Natural killer cell treated with Interleukin-12 subunit alpha and Interleukin-12 subunit beta and Interleukin-15 and Interleukin-18, amount 100 ng/mL, for 72 hours (primary cell): ENCODE data around the gene FBXL13. TPM values are rescaled to one million over a fixed set of nuclear protein-coding genes. Genes with fewer than 3 reads are reported as not detected.

Experiments used
- ATAC-seq, 2 donors: fragments of 150-1000 bp; cut with Tn5 transposase in 1 of 2; sonication (Bioruptor Pico), chemical (Tn5 transposase) in 1 of 2; 2 replicates each; pipeline ENCODE4 v1.10.0; 2021
- DNase-seq: peaks from one replicate; pipeline ENCODE4 v3.0.0; 2022; ENCODE audit warnings: low spot score
- H3K27ac Mint-ChIP-seq, 2 donors: 1 replicate in 1 of 2; 2 replicates in 1 of 2; pipeline ENCODE4 v1.8.0; 2022; ENCODE audit warnings: mixed read lengths in 2 of 2, mild to moderate bottlenecking in 1 of 2, moderate library complexity in 1 of 2
- H3K27me3 Mint-ChIP-seq, 2 donors: 1 replicate in 1 of 2; 2 replicates in 1 of 2; pipeline ENCODE4 v1.8.0; 2022; ENCODE audit warnings: mixed read lengths in 2 of 2
- H3K36me3 Mint-ChIP-seq: one replicate; pipeline ENCODE4 v1.8.0; 2022; ENCODE audit warnings: mixed read lengths
- H3K4me1 Mint-ChIP-seq, 2 donors: 1 replicate in 1 of 2; 2 replicates in 1 of 2; pipeline ENCODE4 v1.8.0; 2022; ENCODE audit warnings: low read depth in 2 of 2, mixed read lengths in 2 of 2, mild to moderate bottlenecking in 1 of 2
- H3K4me3 Mint-ChIP-seq: one replicate; pipeline ENCODE4 v1.8.0; 2022; ENCODE audit warnings: mixed read lengths
- H3K9me3 Mint-ChIP-seq: 2 replicates; pipeline ENCODE4 v1.8.0; 2022; ENCODE audit warnings: mixed read lengths
- total RNA-seq, 2 donors: library from RNA; stranded (reverse); gene quantifications; one replicate each; pipeline ENCODE4 v1.2.3, GENCODE V29; 2022

The FBXL13 gene
- total RNA-seq, 2 donors from 2014 or later, result 0.43 to 0.86 TPM

GRCh38 chr7:102992938-102993717 lies 81.5 kb downstream of the FBXL13 start:
- no peaks in the 10 kb centered on the region for H3K4me1 Mint-ChIP-seq

GRCh38 chr7:102992509-102992937 lies 82.1 kb downstream of the FBXL13 start:
- no peaks in the 10 kb centered on the region for H3K36me3 Mint-ChIP-seq
- no peaks in the 10 kb centered on the region for H3K4me1 Mint-ChIP-seq
- DNase-seq (no peak), ATAC-seq (no peak)
- no peak overlapping the region for H3K4me3 Mint-ChIP-seq
- H3K9me3 Mint-ChIP-seq, result no peaks in the 10 kb centered on the region
- H3K27ac Mint-ChIP-seq, result no peak overlapping the region
- peaks cover 1 to 9% of the 10 kb centered on the region in 2 donors for H3K27me3 Mint-ChIP-seq

More at GRCh38 chr7:102992938-102993717, 81.5 kb downstream of the FBXL13 start:
- H3K9me3 Mint-ChIP-seq, result no peaks in the 10 kb centered on the region
- no peaks in the 10 kb centered on the region for H3K36me3 Mint-ChIP-seq
- ATAC-seq (no peak), DNase-seq (no peak)
- peaks cover 2 to 3% of the 10 kb centered on the region in 2 donors for H3K27me3 Mint-ChIP-seq
- H3K4me3 Mint-ChIP-seq, result no peak overlapping the region
- no peak overlapping the region for H3K27ac Mint-ChIP-seq

GRCh38 chr7:102991540-102992214 lies 82.9 kb downstream of the FBXL13 start:
- ATAC-seq (no peak), DNase-seq (no peak)
- H3K27me3 Mint-ChIP-seq, result peaks cover 0 to 10% of the 10 kb centered on the region in 2 donors
- H3K36me3 Mint-ChIP-seq, result no peaks in the 10 kb centered on the region
- H3K27ac Mint-ChIP-seq, result no peak overlapping the region
- H3K9me3 Mint-ChIP-seq, result no peaks in the 10 kb centered on the region
- no peak overlapping the region for H3K4me3 Mint-ChIP-seq
- no peaks in the 10 kb centered on the region for H3K4me1 Mint-ChIP-seq

GRCh38 chr7:102991077-102991539 lies 83.5 kb downstream of the FBXL13 start:
- no peaks in the 10 kb centered on the region for H3K36me3 Mint-ChIP-seq
- no peak for DNase-seq
- H3K27me3 Mint-ChIP-seq, result peaks cover 0 to 10% of the 10 kb centered on the region in 2 donors
- H3K9me3 Mint-ChIP-seq, result no peaks in the 10 kb centered on the region
- H3K4me1 Mint-ChIP-seq, result no peaks in the 10 kb centered on the region
- H3K27ac Mint-ChIP-seq, result no peak overlapping the region
- ATAC-seq, result no peak
- H3K4me3 Mint-ChIP-seq, result no peak overlapping the region

GRCh38 chr7:102990642-102991041 lies 84.0 kb downstream of the FBXL13 start:
- Mint-ChIP-seq H3K27me3 (peaks cover 0 to 10% of the 10 kb centered on the region in 2 donors), H3K4me1 (no peaks in the 10 kb centered on the region), H3K9me3 (no peaks in the 10 kb centered on the region), H3K27ac (no peak overlapping the region), H3K4me3 (no peak overlapping the region), H3K36me3 (no peaks in the 10 kb centered on the region)
- no peak for DNase-seq
- no peak for ATAC-seq

GRCh38 chr7:102988631-102989560 lies 85.7 kb downstream of the FBXL13 start:
- ATAC-seq, result no peak
- Mint-ChIP-seq H3K36me3 (no peaks in the 10 kb centered on the region), H3K27ac (no peak overlapping the region), H3K9me3 (no peaks in the 10 kb centered on the region), H3K27me3 (peaks cover 0 to 10% of the 10 kb centered on the region in 2 donors), H3K4me3 (no peak overlapping the region), H3K4me1 (no peaks in the 10 kb centered on the region)
- DNase-seq, result no peak

GRCh38 chr7:102988088-102988487 lies 86.5 kb downstream of the FBXL13 start:
- no peak for ATAC-seq
- no peaks in the 10 kb centered on the region for H3K4me1 Mint-ChIP-seq
- no peak overlapping the region for H3K27ac Mint-ChIP-seq
- H3K27me3 Mint-ChIP-seq, result peaks cover 0 to 10% of the 10 kb centered on the region in 2 donors
- H3K36me3 Mint-ChIP-seq, result no peaks in the 10 kb centered on the region
- no peaks in the 10 kb centered on the region for H3K9me3 Mint-ChIP-seq
- DNase-seq, result no peak
- no peak overlapping the region for H3K4me3 Mint-ChIP-seq

- Mint-ChIP-seq H3K27me3 (peaks cover 0 to 10% of the 10 kb centered on the region in 2 donors), H3K9me3 (no peaks in the 10 kb centered on the region), H3K4me1 (no peaks in the 10 kb centered on the region), H3K27ac (no peak overlapping the region), H3K36me3 (no peaks in the 10 kb centered on the region), H3K4me3 (no peak overlapping the region)
- DNase-seq (no peak), ATAC-seq (no peak)
Measured at GRCh38 chr7:102985176-102985783, 89.3 kb downstream of the FBXL13 start.

- Mint-ChIP-seq H3K27me3 (peaks cover 0 to 10% of the 10 kb centered on the region in 2 donors), H3K9me3 (no peaks in the 10 kb centered on the region), H3K4me1 (no peaks in the 10 kb centered on the region), H3K36me3 (no peaks in the 10 kb centered on the region), H3K27ac (no peak overlapping the region), H3K4me3 (no peak overlapping the region)
- ATAC-seq (no peak), DNase-seq (no peak)
Measured at GRCh38 chr7:102983602-102984001, 91.0 kb downstream of the FBXL13 start.

- Mint-ChIP-seq H3K4me1 (no peaks in the 10 kb centered on the region), H3K9me3 (no peaks in the 10 kb centered on the region), H3K27ac (no peak overlapping the region), H3K36me3 (no peaks in the 10 kb centered on the region), H3K4me3 (no peak overlapping the region), H3K27me3 (no peaks in the 10 kb centered on the region)
- ATAC-seq (no peak), DNase-seq (no peak)
Measured at GRCh38 chr7:102982235-102982634, 92.4 kb downstream of the FBXL13 start.

- peaks cover 0 to 7% of the 10 kb centered on the region in 2 donors for H3K27me3 Mint-ChIP-seq
- DNase-seq (no peak), ATAC-seq (no peak)
- no peak overlapping the region for H3K27ac Mint-ChIP-seq
- no peaks in the 10 kb centered on the region for H3K9me3 Mint-ChIP-seq
- H3K36me3 Mint-ChIP-seq, result no peaks in the 10 kb centered on the region
- H3K4me3 Mint-ChIP-seq, result no peak overlapping the region
- H3K4me1 Mint-ChIP-seq, result no peaks in the 10 kb centered on the region
Measured at GRCh38 chr7:102981451-102981850, 93.1 kb downstream of the FBXL13 start.

GRCh38 chr7:102979670-102980069 lies 94.9 kb downstream of the FBXL13 start:
- H3K36me3 Mint-ChIP-seq, result no peaks in the 10 kb centered on the region
- H3K4me3 Mint-ChIP-seq, result no peak overlapping the region
- ATAC-seq (no peak), DNase-seq (no peak)
- H3K27me3 Mint-ChIP-seq, result peaks cover 1 to 19% of the 10 kb centered on the region in 2 donors
- no peaks in the 10 kb centered on the region for H3K4me1 Mint-ChIP-seq
- no peaks in the 10 kb centered on the region for H3K9me3 Mint-ChIP-seq
- H3K27ac Mint-ChIP-seq, result no peak overlapping the region

GRCh38 chr7:102978284-102978683 lies 96.3 kb downstream of the FBXL13 start:
- Mint-ChIP-seq H3K4me1 (no peaks in the 10 kb centered on the region), H3K9me3 (no peaks in the 10 kb centered on the region), H3K4me3 (no peak overlapping the region), H3K36me3 (no peaks in the 10 kb centered on the region), H3K27ac (no peak overlapping the region), H3K27me3 (peaks cover 3 to 24% of the 10 kb centered on the region in 2 donors)
- DNase-seq (no peak), ATAC-seq (no peak)
